Stimulated activated naive CD4-positive, alpha-beta T cell (primary cell): ENCODE measurements around the gene HSPD1.
A peak's percentile ranks its signal among the peaks of the same experiment; 100 is the strongest.
"Not testable (repeated sequence)": the region's sequence is repeated elsewhere in the genome, so short reads cannot be mapped to it uniquely, and the experiment has no call there.

ENCODE experiments used
- DNase-seq, 6 experiments: peaks; one replicate each; lab custom pipeline; 2025; lab: John Stamatoyannopoulos, UW

Gene HSPD1

DNA sequence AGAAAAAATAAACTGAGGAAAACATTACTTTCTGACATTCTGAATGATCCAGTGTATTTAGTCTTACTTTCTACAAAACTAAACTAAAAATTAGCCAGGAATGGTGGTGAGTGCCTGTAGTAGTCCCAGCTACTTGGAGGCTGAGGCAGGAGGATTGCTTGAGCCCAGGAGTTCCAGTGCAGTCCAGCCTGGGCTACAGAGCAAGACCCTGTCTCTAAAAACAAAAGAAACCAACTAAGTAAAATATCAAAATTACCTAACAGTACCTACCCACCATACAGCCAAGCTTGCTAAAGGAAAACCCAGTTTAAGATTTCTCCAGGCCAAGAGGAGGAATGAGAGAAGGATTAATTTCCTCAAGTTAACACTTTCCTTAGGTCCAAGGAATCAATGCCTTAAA is 2.9 kb downstream of the HSPD1 start:
- DNase-seq: no peak

DNA sequence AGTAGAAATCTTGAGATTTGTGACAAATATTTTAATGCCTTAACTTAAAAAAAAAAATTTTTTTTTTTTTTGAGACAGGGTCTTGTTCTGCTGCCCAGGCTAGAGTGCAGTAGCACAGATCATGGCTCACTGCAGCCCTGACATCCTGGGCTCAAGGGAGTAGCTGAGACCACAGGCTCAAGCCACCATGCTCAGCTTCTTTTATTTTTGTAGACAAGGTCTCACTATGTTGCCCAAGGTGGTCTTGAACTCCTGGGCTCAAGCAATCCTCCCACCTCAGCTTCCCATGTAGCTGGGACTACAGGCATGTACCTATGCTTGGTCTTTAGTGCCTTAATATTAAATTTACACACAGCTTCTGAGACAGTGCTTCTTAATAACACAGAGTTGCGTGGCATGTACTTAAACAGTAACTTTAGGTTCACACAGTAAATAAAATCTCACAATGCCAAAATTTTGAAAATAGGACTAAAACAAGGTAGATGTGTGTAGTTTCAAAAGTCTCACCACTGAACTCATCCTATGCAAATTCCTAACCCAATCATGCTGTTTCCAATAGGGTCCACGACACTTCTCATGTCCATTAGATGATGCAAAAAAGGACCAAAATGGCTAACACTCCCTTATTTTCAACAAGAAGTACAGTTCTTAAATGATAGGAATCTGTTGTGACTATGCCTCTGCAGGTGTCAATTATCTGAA is 4.1 kb downstream of the HSPD1 start:
- no peak for DNase-seq

DNA sequence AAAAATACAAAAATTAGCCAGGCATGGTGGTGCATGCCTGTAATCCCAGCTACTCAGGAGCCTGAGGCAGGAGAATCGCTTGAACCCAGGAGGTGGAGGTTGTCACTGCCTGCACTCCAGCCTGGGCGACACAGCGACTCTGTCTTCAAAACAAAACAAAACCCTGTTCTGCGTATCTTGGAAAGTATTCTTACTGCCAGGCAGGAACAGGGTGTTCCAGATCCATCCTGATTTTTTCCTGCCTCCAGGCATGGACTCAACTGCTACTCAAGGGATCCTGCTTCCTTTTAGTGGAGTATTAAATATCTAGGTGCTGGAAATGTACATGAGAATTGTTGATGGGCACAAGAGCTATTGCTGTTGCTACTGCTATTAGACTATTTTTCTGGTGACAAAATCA is 12.3 kb downstream of the HSPD1 start:
- DNase-seq: no peak

DNA sequence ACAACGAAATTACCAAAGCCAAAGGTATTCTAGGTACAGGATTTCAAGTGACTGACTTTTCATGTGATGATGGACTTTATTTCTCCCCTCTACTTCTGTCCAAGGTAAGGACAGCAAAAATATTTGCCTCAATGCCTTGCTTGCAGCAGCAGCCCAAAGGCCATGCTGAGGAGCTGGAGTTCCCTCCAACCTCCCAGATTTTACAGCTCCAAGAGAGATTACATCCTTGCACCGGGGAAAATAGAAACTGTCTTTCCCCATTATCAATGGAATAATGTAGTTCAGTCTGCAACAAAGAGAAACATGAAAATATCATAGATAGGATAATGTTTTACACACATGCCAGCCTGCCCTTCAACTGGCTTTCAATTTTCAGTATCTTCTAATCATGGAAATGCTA is 13.5 kb downstream of the HSPD1 start:
- DNase-seq: no peak

DNA sequence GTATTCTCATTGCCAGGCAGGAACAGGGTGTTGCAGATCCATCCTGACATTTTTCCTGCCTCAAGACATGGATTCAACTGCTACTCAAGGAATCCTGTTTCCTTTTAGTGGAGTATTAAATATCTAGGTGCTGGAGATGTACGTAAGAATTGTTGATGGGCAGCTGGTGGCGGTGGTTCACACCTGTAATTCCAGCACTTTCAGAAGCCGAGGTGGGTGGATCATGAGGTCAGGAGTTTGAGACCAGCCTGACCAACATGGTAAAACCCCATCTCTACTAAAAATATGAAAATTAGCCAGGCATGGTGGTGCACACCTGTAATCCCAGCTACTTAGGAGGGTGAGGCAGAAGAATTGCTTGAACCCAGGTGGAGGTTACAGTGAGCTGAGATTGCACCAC is 15.4 kb downstream of the HSPD1 start:
- DNase-seq: not testable (repeated sequence)

DNA sequence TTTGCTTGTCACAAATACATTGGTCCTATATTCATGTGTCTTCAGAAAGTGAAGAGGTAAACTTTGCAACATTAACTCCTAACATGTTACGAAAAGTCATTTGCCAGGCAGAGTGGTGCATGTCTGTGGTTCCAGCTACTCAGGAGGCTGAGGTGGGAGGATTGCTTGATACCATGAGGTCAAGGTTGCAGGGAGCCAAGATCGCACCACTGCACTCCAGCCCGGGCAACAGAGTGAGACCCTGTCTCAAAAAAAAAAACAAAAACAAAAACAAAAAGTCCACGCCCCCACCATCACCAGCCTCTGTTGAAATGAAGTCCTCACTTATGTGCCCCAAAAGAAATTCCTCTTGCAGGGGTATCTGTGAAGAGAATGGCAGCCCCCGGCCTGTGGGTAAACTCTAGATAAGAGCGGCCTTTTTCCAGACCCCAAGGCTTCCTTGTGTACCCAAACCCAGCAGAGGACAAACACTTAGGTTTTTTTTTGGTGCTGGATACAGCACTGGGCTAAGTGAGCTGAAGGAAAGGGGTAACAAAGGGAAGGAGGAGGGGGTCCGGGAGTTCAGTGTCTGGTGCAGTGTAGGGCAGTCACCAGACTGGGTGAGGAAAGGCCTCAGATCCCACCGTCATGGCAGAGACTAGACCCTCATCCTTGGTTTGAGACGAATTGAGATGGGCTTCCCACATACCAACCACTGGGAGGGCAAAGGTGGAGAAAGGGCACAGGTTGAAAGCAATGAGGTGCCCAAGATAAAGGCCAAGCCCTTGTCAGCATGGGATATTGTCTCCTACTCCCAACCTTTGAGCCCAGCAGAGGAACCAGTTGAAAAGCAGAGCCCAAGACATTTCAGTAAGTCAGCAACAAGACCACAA is 19.2 kb downstream of the HSPD1 start:
- no peak for DNase-seq

DNA sequence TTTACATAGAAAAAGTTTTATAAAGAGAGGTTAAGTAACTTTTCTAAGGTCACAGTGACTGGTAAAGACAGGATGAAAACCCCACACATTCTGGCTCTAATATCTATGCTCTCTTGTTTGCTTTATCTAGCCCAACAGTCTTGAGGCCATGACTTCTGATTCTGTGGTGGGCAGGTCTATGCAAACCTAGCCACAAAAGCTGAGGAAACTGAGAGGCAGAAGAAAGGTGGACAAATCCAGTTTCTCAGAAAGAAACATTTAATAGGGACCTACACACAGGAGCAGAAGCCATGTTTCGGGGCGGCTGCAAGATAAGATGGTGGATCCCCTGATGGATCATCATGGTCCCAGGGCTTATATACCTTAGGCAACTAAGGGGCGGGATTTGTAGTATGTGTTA is 21.8 kb downstream of the HSPD1 start:
- DNase-seq: no peak

DNA sequence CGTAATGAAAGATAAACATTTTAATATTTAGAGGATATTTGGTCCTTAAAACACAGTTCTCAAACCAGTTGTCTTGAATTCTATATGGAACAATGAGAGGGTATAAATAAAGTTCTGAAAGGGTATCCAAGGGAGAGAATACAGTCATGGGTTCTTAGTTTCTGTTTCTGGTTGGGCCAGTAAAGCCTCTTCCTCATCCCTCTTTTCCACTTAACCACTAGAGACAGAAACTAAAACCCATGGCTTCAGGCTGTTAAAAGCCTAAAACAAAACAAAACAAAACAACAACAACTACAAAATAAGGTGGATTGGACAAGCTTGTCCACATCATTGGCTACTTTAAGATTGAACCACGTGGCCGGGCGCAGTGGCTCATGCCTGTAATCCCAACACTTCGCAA is 27.5 kb downstream of the HSPD1 start:
- DNase-seq: no peak

DNA sequence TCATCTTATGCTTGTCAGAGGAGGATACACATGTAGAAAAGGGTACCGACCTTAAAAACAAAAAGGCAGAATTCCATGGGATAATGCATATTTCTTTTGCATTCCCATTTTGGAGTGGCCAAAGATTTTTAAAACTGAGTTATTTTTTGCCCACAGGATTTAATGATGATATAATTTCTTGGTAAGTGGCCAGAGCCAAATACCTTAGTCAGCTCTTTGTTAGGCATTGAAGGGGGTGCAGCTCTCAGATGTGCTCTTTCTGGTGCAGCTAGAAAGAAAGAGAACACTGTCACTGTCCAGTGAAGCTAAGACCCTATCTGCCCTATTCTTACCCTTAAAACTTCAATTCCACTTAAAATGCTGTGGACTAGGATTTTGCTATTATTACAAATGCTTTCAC is 35.5 kb downstream of the HSPD1 start:
- no peak for DNase-seq

DNA sequence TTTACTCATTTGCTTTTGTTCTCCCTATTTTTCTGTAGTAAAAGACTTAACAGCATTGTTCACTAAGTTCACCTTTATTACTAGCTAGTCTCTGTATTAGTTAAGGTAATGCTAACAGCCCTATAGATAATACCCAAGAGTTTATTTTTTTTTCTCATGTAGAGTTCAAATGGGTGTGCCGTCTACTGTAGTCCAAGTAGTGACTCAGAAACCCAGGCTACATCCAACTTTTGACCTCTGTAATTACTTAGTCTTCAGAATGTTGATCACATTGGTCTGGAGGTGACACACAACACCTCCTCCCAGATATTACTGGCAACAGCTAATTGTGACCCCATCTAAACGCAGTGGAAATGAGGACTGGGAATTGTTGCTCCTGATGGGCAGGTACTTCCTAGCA is 38.6 kb downstream of the HSPD1 start:
- no peak for DNase-seq

DNA sequence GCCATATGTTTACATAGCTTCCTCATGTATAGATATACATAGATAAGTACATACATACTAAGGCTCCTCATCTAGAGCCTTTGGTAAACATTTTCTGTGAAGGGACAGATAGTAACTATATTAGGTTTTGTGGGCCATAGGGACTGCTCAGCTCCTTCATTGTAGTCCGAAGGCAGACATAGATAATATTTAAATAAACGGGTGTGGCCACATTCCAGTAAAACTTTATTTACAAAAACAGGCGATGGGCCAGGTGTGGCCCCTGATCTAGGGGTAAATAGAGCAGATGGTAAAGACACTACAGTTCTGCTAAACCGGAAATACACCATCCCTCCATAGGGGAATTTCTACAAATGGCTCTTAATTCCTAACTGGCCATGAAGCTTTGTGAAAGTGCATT is 39.0 kb downstream of the HSPD1 start:
- DNase-seq: no peak

DNA sequence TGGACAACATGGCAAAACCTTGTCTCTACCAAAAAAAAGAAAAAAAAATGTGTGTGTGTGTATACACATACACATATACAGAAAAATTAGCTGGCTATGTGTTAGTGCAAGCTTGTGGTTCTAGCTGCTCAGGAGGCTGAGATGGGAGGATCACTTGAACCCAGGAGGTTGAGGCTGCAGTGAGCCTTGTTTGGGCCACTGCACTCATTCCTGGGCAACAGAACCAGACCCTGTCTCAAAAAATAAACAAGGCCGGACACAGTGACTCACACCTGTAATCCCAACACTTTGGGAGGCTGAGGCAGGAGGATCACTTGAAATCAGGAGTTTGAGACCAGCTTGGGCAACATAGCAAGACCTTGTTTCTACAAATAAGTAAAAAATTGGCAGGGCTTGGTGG is 44.2 kb downstream of the HSPD1 start:
- DNase-seq: no peak

DNA sequence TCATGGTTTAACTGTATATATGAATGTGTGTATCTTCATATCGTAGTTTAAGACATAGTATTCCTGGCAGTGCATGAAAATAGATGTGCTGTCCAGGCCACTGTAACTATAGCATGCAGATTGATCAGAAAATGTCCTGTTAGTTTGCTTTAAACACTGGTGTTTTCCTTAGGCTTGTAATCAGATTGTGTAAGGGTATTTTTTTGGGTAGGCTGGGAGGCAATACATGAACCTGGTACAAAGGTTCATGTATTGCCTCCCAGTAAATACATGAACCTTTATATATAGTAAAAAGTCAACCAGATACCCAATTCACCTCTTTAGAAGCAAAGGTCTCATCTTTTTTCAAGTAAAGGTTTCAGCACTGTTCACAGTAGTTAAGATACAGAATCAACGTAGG is 44.7 kb downstream of the HSPD1 start:
- no peak for DNase-seq

DNA sequence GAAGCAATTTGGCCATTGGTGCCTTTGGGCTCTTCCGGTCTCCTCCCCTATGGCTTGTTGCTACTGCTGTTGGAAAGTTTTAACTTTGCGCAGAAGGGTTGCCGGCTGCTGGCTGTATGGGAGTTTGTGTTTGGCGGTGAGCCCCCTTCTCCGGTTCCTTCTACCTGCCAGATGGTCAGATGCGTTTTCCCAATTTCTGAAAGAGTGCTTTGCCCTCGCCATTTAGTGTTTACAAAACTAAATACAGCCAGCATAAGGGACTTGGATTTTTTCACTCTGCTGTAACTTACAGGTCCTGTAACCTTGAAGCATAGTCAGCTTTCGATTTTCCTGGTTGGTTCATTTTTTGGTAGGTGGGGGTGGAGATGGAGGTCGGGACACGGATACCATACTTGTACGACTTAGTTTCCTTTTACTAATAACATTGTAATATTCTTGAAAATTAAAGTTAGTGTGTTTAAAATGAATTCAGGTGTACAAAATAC is 45.7 kb downstream of the HSPD1 start:
- no peak for DNase-seq

DNA sequence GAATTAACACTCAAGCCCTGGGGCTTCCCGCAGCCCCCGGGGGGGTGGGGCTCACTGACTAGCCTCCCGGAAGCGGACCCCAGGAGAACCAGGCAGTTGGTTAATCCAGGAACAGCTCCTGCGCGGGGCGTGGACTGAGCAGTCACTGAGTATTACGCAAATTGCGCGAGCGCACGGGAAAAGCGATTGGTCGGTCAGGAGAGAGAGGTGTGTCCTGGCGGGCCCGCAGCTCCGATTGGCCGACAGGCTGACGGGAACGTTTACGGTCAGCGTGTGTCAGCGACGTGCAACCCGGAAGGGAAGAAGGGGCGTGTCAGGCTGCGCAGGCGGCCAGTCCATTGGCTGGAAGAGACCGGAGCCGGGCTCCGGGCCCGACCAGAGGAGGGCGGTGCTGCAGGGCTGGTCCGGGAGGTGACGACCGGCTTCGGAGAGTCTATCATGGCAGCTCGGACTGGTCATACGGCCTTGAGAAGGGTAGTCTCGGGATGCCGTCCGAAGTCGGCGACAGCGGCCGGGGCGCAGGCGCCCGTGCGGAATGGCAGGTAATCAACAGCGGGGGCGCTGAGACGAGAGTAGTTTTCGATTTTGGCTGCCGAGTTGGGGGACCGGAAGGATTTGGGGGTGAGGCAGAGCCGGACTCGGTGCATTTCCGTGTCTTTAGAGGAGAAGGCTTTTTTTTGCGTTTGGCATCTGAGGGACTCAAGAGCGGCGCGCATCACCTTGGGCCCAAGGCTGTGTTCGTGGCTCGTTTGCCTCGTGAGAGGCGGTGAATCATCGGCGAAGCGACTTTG is 46.3 kb downstream of the HSPD1 start, which contains the start of gene COQ10B:
Gene COQ10B (plus strand): TSS at position 430 of the 791 bp plus-strand sequence. CDS start 9 bp downstream, at position 439.
- peak; percentile 92 to 99 (median 98) for DNase-seq

DNA sequence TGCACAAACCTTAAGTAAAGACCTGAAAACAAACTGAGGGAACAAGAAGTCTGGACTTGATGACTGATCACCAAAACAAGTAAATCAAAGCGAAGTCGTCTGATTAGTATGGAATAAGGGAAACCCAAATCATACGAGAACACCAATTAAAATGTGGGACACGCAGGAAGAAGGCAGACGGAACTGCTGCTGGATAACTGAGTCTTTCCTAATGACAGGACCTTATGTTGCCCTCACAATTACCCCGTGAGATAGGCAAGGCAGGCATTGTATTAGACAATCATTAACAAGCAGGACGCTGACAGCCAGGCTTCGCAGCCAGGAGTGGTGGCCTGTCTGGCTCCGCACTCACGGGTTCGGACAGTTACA is 46.9 kb downstream of the HSPD1 start:
- no peak for DNase-seq

DNA sequence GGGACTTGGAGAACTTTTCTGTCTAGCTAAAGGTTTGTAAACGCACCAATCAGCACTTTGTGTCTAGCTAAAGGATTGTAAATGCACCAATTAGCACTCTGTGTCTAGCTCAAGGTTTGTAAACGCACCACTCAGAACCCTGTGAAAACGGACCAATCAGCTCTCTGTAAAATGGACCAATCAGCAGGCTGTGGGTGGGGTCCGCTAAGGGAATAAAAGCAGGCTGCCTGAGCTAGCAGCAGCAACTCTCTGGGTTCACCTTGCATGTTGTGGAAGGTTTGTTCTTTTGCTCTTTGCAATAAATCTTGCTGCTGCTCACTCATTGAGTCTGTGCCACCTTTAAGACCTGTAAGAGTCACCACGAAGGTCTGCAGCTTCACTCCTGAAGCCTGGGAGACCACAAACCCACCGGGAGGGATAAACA is 48.7 kb downstream of the HSPD1 start:
- not testable (repeated sequence) for DNase-seq

DNA sequence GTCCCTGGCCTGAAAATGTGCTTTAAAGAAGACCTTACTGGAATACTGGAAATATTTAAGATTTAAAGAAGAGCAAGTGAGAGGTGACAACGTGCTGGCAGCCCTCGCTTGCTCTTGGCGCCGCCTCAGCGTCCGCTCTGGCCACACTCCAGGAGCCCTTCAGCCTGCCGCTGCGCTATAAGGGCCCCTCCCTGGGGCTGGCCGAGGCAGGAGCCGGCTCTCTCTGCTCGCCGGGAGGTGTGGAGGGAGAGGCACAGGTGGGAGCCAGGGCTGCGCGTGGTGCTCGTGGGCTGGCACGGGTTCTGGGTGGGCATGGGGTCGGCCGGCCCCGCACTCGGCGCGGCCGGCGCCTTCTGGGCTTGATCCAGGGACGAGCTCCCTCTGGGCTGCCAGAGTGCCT is 49.2 kb downstream of the HSPD1 start:
- no peak for DNase-seq

DNA sequence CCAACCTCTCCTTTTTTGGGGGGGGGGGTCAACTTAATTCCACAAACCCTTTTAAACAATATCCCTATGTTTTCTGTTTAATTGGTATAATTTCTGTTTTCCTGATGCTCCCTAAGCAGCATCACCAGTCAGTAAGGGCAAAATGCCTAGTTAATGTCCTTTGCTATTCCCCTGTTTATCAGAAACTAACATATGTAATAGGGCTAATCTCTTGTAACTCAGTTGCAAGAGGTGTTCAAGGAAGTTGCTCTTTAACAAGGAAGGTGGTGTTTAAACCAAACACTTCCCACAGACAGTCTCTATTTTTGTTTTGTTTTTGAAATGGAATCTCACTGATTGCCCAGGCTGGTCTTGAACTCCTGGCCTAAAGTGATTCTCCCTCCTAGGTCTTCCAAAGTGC is 52.8 kb downstream of the HSPD1 start:
- DNase-seq: no peak

DNA sequence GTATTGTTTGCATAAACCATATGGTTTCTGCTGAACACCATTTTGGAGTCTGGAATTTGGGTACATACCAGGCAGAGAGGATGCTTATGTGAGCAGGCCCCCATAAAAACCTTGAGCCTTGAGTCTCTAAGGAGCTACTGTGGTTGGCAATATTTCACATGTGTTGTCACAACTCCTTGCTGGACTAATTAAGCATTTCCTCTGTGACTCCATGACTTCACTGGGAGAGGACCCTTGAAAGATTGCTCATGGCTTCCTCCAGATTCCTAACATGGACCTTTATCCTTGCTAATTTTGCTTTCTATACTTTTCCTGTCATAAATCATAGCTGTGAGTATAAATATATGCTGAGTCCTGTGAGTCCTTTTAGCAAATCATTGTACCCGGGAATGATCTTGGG is 53.9 kb downstream of the HSPD1 start:
- DNase-seq: no peak

DNA sequence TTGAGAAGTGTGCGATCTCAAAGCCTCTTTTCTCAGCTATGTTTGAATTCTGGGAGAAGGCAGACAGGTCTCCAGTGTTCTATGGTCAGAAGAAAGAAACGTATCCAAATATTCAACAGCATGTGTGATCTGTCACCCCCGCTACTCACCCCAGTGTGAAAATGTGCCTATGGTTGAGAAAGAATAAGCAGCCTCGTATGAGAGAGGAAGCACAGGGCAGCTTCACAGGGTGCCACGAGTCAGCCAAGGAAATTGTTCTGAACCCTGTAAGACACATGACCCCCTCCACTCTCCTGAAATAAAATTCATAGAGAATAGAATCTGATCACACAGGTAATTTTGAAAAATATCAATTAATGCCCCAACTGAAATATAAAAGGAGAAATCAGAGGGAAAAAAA is 56.8 kb downstream of the HSPD1 start:
- no peak for DNase-seq

DNA sequence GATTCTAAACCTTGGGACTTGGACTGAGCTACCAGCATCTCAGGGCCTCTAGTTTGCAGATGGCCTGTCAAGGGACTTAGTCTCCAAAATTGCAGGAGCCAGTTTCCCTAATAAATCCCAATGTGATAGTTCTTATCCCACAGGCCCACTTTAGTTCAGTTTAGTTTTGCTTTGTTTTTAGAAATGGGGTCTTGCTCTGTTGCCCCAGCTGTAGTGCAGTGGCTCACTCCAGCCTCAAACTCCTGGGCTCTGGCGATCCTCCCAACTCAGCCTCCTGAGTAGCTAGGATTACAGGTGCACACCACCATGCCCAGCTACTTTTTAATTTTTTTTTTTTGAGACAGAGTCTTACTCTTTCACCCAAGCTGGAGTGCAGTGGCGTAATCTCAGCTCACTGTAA is 62.3 kb downstream of the HSPD1 start:
- no peak for DNase-seq
